HG03460 (cell line): ENCODE results near the gene RUFY1.
A peak's percentile ranks its signal among the peaks of the same experiment; 100 is the strongest.
"Not testable (repeated sequence)": the region's sequence is repeated elsewhere in the genome, so short reads cannot be mapped to it uniquely, and the experiment has no call there.

Experiments
- ATAC-seq: cut with Tn5 transposase; IDR thresholded peaks from one replicate; pipeline ENCODE4 v1.9.1; 2021; ENCODE audit not compliant: unreplicated experiment

Gene RUFY1, protein sequence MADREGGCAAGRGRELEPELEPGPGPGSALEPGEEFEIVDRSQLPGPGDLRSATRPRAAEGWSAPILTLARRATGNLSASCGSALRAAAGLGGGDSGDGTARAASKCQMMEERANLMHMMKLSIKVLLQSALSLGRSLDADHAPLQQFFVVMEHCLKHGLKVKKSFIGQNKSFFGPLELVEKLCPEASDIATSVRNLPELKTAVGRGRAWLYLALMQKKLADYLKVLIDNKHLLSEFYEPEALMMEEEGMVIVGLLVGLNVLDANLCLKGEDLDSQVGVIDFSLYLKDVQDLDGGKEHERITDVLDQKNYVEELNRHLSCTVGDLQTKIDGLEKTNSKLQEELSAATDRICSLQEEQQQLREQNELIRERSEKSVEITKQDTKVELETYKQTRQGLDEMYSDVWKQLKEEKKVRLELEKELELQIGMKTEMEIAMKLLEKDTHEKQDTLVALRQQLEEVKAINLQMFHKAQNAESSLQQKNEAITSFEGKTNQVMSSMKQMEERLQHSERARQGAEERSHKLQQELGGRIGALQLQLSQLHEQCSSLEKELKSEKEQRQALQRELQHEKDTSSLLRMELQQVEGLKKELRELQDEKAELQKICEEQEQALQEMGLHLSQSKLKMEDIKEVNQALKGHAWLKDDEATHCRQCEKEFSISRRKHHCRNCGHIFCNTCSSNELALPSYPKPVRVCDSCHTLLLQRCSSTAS

DNA sequence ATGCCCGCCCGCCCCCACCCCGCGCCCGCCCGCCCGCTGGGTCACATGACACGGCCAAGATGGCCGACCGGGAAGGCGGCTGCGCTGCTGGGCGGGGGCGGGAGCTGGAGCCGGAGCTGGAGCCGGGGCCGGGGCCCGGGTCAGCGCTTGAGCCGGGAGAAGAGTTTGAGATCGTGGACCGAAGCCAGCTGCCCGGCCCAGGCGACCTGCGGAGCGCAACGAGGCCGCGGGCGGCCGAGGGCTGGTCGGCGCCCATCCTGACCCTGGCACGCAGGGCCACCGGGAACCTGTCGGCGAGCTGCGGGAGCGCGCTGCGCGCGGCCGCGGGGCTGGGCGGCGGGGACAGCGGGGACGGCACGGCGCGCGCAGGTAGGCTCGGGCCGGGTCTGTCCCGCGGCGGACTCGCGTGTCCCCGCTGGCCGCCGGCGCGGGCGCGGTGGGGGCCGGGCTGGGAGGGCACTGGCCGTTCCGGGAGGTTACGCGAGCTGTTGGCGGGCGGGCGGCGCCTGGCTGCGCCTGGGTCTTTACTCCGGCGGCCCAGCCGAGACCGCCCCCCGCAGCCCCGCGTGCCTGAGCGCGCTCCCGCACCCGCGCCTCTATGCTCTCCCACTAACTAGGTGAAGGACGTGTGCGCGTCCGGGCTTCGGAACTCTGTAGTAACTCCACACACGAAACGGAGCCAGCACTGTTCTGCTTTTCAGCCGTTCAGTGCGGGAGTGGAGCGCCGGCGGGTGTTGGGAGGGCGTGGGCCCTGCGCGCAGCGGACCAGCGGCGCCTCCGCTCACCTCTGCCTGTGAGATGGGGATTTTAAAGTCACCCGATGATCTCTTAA lies at the start of gene RUFY1:
TSS of gene RUFY1 (plus strand) at position 44 of the 832 bp plus-strand sequence. CDS start at position 60, 16 bp downstream.
- peak; percentile 83 for ATAC-seq

DNA sequence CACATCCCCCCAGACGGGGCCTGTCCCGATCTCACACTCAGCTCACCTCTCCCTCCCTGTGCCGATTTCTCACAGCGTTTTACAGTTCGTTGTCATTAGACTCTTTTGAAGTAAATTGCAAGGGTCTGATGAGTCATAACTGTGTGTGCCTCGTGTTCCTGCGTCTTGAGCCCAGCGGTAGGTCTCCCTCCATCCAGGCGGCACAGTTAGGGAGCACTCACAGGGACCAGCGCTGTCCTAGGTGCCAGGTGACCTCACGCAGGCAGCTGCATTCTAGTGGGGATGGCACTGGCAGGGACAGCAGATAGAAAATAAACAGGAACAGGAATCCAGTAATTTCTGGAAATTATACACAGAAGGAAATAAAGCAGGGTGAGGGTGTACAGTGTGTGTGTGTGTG lies 48.4 kb upstream of the RUFY1 start:
- not testable (repeated sequence) for ATAC-seq

GRCh38 chr5:179502420-179502819 lies 47.9 kb upstream of the RUFY1 start:
- not testable (repeated sequence) for ATAC-seq

DNA sequence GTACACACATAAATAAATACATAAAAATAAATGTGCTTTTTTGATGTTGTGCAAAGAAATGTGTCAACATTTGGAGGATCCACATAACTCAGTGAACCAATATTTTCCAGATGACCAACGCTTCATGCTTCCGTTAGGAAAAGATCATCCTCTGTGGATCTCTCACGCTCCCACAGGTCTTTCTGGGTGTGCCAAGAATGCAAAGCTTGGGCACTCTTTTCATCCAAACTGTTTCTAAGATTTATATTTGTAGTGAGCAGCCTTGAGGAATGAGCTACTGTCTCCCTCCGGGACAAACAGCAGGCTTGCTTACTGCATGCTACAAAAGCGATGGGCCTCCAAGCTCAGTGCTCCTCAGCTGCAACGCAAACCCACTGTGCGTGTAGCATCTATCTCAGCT lies 46.2 kb upstream of the RUFY1 start:
- ATAC-seq, result no peak

- ATAC-seq, result no peak
Observed at GRCh38 chr5:179504600-179505396, 45.6 kb upstream of the RUFY1 start.

- no peak for ATAC-seq
Observed at GRCh38 chr5:179505636-179506261, 44.6 kb upstream of the RUFY1 start.

GRCh38 chr5:179509239-179509638 lies 41.1 kb upstream of the RUFY1 start:
- ATAC-seq, result no peak

DNA sequence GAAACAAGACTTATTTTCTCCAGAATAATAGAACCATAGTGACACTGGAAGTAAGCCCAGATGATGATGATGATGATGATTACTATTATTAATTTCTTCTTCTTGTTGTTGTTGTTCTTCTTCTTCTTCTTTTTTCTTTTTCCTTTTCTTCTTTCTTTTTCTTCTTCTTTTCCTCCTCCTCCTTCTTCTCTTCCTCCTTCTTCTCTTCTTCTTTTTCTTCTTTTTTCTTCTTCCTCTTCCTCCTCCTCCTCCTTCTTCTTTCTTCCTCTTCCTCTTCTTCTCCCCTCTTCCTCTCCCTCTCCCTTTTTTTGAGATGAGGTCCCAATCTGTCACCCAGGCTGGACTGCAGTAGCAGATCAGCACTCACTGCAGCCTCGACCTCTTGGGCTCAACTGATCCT lies 40.5 kb upstream of the RUFY1 start:
- no peak for ATAC-seq

GRCh38 chr5:179512452-179513000 lies 37.8 kb upstream of the RUFY1 start:
- no peak for ATAC-seq

- ATAC-seq, result not testable (repeated sequence)
Observed at GRCh38 chr5:179515501-179515900, 34.9 kb upstream of the RUFY1 start.

- ATAC-seq, result no peak
Observed at GRCh38 chr5:179516221-179516620, 34.1 kb upstream of the RUFY1 start.

DNA sequence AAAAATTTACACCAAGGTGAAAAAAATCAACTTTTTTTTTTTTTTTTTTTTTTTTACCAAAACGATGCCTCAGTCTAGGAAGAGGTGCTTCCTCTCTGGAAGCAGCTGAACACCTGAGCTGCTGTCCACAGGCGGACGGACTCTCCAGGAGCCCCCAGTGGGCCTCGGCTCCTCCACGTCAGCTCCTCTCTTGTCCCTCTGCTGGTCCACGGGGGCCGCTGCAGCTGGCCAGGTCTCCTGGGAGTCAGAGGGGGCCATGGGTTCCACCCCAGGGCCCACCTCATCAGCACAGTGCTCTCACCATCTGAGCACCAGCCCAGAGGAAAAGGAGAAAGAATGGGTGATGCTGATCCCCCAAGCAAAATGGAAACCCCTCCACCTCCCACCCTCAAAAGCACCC lies 32.6 kb upstream of the RUFY1 start:
- not testable (repeated sequence) for ATAC-seq

- not testable (repeated sequence) for ATAC-seq
Observed at GRCh38 chr5:179518369-179518768, 32.0 kb upstream of the RUFY1 start.

DNA sequence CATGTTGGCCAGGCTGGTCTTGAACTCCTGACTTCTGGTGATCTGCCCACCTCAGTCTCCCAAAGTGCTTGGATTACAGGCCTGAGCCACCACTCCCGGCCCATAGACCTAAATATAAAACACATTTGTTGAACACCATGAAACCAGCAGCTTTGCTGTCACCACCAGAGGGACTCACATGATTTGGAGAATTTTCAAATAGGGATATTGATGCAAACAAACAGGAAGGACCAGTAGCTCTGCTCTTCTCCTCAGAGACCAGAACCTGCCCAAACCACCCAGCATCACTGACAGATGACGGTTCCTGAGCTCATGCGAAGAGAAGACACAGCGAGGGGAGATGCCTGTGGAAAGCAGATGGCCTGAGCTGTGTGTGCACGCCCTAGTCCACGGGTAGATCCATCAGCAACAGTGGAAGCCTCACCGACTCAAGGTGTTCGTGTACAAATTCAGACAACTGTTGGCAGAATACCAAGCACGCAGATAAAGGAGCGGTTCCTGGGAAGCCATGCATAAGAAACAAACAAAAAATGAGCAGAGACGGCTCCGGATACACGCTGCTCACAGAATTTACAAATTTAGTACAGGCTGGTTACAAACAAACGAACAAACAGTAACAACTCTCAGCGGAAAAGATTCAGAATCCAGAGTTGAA lies 30.8 kb upstream of the RUFY1 start:
- ATAC-seq, result not testable (repeated sequence)

- not testable (repeated sequence) for ATAC-seq
Observed at GRCh38 chr5:179522107-179522506, 28.2 kb upstream of the RUFY1 start.

GRCh38 chr5:179526978-179527377 lies 23.4 kb upstream of the RUFY1 start:
- ATAC-seq, result no peak

GRCh38 chr5:179530069-179530998 lies 20.0 kb upstream of the RUFY1 start:
- peak; percentile 69 for ATAC-seq

DNA sequence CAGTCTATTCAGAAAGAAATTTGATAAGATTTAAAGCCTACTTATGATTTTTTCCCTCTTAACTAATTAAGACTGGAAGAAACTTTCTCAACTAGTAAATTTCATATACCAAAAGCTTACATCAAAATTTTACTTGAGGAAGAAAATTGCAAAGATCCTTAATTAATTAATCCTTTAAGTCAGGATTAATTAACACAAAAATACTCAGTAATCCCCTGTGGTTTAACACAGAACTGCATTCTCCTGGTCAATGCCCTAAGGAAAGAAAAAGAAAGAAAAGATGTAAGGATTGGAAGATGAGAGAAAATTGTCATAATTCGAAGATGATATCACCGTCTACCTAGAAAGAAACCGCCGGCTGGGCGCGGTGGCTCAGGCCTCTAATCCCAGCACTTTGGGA lies 17.3 kb upstream of the RUFY1 start:
- no peak for ATAC-seq
